Thyroid gland (tissue), 4 donors: ENCODE measurements around the gene ZNF467. TPM values are rescaled to one million over a fixed set of nuclear protein-coding genes. Genes with fewer than 3 reads are reported as not detected.

Experiments
- DNase-seq, 2 donors: peaks; one replicate each; pipeline ENCODE4 v3.0.0-alpha.2; 2019
- H3K27ac ChIP-seq, 3 donors: fragments of 200-600 bp; sonication (generic); 1 replicate in 2 of 3; 2 replicates in 1 of 3; pipeline ENCODE4 v1.5.1; 2016 to 2019; ENCODE audit warnings: mild to moderate bottlenecking in 1 of 3, moderate library complexity in 1 of 3
- H3K27me3 ChIP-seq: fragments of 200-600 bp; sonication (generic); one replicate; pipeline ENCODE4 v1.5.1; 2019
- H3K36me3 ChIP-seq, 2 donors: fragments of 200-600 bp; sonication (generic); one replicate each; pipeline ENCODE4 v1.5.1; 2016 to 2019
- H3K4me1 ChIP-seq, 2 donors: fragments of 200-600 bp; sonication (generic); one replicate each; pipeline ENCODE4 v1.5.1; 2017 to 2019
- H3K4me3 ChIP-seq, 3 donors: fragments of 200-600 bp; sonication (generic); replicated peaks in 1 of 3; 1 replicate in 2 of 3; 2 replicates in 1 of 3; pipeline ENCODE4 v1.5.1; 2016; ENCODE audit warnings: mild to moderate bottlenecking in 1 of 3
- H3K9me3 ChIP-seq: fragments of 200-600 bp; sonication (generic); one replicate; pipeline ENCODE4 v1.5.1; 2017
- CTCF ChIP-seq, 6 experiments: fragments of 200-600 bp in 3 of 6; fragments of 450-650 bp in 3 of 6; sonication (generic) in 3 of 6; IDR thresholded peaks; one replicate each; pipeline ENCODE4 v1.5.1; 2016 to 2019; ENCODE audit warnings: antibody characterized with exemption in 6 of 6, mild to moderate bottlenecking in 2 of 6, inconsistent platforms in 1 of 6, moderate library complexity in 1 of 6
- POLR2A ChIP-seq, 2 donors: fragments of 450-650 bp; IDR thresholded peaks; one replicate each; pipeline ENCODE4 v1.6.1; 2017; ENCODE audit warnings: antibody characterized with exemption in 2 of 2, mild to moderate bottlenecking in 2 of 2, moderate library complexity in 1 of 2
- WGBS, 2 donors: methylation state at CpG; one replicate each; pipeline ENCODE4 v1.1.5; 2017; 5-methylcytosine and 5-hydroxymethylcytosine counted together
- intact Hi-C: fragments of 100-400 bp; cut with DNase I; formaldehyde crosslinking; loops from one replicate; pipeline ENCODE4 v1.15.1; 2023
- total RNA-seq, 4 donors: library from RNA; depleted of rRNA; stranded (reverse); fragments of >200 nt; gene quantifications; one replicate each; pipeline ENCODE4 v1.2.3, GENCODE V29; 2016

Gene ZNF467
- total RNA-seq, 4 donors from 2014 or later: 11.8 to 18.8 (median 15.5) TPM

- Histone ChIP-seq H3K27me3 (peaks cover 6% of the 10 kb centered on the region), H3K36me3 (no peaks in the 10 kb centered on the region), H3K4me1 (peaks cover 0 to 13% of the 10 kb centered on the region in 2 donors), H3K4me3 (no peak overlapping the region), H3K27ac (no peak overlapping the region), H3K9me3 (no peaks in the 10 kb centered on the region)
- DNase-seq: peak in 1 of 2 donors; percentile 36
- intact Hi-C loops: no loop called here
- TF ChIP-seq CTCF (IDR thresholded peaks at IDR 0.05) (peak in 1 of 6 experiments; percentile 5), POLR2A (IDR thresholded peaks at IDR 0.05) (no peak)
- WGBS, 2 donors: 37 to 82% methylated on average over 11 to 17 of the region's 35 CpGs
Measured at GRCh38 chr7:149787428-149788299, 14.3 kb upstream of the ZNF467 start.

- Histone ChIP-seq H3K9me3 (no peaks in the 10 kb centered on the region), H3K4me3 (no peak overlapping the region), H3K4me1 (peaks cover 0 to 13% of the 10 kb centered on the region in 2 donors), H3K36me3 (no peaks in the 10 kb centered on the region), H3K27me3 (peaks cover 6% of the 10 kb centered on the region), H3K27ac (no peak overlapping the region)
- intact Hi-C loops: no loop called here
- no peak for TF ChIP-seq POLR2A (IDR thresholded peaks at IDR 0.05)
- no peak for TF ChIP-seq CTCF (IDR thresholded peaks at IDR 0.05)
- WGBS, 2 donors: 87 to 91% methylated on average over 9 of the region's 9 CpGs
- no peak for DNase-seq
Measured at GRCh38 chr7:149785983-149786382, 12.6 kb upstream of the ZNF467 start.

DNA sequence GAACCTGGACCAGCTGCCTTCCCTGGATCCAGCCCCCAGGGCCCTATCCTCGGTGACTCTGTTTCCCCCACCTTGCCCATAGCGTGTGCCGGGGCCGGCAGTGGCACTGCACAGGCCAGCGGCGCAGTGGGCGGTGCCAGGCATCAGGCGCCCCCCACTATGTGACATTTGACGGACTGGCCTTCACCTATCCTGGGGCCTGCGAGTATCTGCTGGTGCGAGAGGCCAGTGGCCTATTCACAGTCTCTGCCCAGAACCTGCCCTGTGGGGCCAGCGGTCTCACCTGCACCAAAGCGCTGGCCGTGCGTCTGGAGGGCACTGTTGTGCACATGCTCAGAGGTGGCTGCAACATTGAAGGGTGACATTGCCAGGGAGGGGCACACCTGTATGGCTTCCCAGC is 12.0 kb upstream of the ZNF467 start:
- Histone ChIP-seq H3K4me1 (peaks cover 0 to 13% of the 10 kb centered on the region in 2 donors), H3K27me3 (peaks cover 6% of the 10 kb centered on the region), H3K4me3 (no peak overlapping the region), H3K36me3 (no peaks in the 10 kb centered on the region), H3K27ac (no peak overlapping the region), H3K9me3 (no peaks in the 10 kb centered on the region)
- no peak for TF ChIP-seq CTCF (IDR thresholded peaks at IDR 0.05)
- no peak for TF ChIP-seq POLR2A (IDR thresholded peaks at IDR 0.05)
- no peak for DNase-seq
- intact Hi-C loops: no loop called here
- 92 to 95% methylated on average over 4 to 15 of the region's 15 CpGs for WGBS, 2 donors

DNA sequence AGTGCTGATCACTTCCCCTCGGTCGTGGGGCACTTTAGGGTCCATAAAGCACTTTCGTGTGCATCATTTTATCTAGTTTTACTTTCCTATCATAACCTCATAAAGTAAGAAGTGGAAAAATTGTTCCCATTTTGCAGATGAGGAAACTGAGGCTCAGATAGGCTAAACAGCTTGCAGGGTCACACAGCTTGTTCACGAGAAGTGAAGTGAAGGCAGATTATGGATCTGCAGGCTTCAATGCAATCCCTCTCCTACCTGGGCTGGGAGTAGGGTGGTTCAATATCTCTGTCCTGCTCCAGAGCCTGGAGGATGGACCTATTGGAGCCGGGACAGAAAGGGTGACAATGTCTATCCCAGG is 10.8 kb upstream of the ZNF467 start:
- intact Hi-C loops: no loop called here
- Histone ChIP-seq H3K4me3 (no peak overlapping the region), H3K27ac (no peak overlapping the region), H3K9me3 (no peaks in the 10 kb centered on the region), H3K36me3 (no peaks in the 10 kb centered on the region), H3K27me3 (no peaks in the 10 kb centered on the region), H3K4me1 (peaks cover 0 to 8% of the 10 kb centered on the region in 2 donors)
- TF ChIP-seq CTCF (IDR thresholded peaks at IDR 0.05) (no peak), POLR2A (IDR thresholded peaks at IDR 0.05) (no peak)
- WGBS, 2 donors: 86 to 89% methylated on average over 5 of the region's 5 CpGs
- no peak for DNase-seq
